ENCODE results near the gene COPZ1. TPM values are rescaled to one million over a fixed set of nuclear protein-coding genes. Genes with fewer than 3 reads are reported as not detected.

Gene COPZ1
- total RNA-seq, 3 donors from 2014 or later (not counting 1 experiment from before 2014, with no cell fraction given): 66.3 to 83.6 (median 79.7) TPM

DNA sequence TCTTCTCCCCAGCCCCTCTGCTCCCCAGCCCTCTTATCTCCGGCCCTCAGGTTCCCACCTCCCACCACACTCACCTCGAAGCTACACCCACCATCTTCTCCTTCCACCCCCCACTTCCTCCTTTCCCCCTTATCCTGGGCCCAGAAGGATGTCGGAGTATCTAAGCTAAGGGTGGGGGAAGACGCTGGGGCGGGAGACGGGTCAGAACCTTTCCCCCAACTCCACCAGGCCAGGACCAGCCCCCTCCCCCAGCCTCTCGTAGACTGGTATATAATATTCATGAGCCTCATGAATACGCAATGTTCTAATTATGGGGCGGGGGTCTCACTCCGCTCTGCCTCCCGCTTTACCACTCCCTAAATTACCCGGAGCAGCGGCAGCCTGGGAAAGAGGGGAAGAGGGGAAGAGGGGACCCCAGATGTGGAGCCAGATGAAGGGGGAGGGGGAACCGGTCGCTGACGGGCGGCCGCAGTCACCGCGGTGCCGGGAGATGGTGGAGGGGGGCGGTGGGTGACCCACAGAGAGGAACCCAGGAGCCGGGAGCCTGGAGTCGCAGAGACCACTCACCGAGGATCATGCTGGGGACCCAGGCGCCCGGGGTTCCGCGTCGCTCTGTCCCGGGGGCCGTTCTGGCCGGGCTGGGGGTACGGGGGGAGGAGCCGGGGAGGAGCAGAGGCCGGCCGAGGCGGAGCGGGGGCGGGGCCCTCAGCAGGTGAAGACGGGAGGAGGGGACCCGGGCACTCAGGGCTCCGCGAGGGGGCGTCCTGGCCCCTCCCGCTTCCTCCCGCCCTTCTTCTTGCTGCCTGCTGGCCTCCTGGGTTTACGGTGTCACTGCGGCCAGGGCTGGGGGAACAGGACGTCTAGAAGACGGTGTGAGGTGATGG is 66.0 kb downstream of the COPZ1 start:
- TF ChIP-seq, protein P1, sequence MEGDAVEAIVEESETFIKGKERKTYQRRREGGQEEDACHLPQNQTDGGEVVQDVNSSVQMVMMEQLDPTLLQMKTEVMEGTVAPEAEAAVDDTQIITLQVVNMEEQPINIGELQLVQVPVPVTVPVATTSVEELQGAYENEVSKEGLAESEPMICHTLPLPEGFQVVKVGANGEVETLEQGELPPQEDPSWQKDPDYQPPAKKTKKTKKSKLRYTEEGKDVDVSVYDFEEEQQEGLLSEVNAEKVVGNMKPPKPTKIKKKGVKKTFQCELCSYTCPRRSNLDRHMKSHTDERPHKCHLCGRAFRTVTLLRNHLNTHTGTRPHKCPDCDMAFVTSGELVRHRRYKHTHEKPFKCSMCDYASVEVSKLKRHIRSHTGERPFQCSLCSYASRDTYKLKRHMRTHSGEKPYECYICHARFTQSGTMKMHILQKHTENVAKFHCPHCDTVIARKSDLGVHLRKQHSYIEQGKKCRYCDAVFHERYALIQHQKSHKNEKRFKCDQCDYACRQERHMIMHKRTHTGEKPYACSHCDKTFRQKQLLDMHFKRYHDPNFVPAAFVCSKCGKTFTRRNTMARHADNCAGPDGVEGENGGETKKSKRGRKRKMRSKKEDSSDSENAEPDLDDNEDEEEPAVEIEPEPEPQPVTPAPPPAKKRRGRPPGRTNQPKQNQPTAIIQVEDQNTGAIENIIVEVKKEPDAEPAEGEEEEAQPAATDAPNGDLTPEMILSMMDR (IDR thresholded peaks at IDR 0.05): no peak
- Histone ChIP-seq H3K4me3 (ENCODE audit: low read length) (peak overlapping the region; percentile 30), H3K36me3 (ENCODE audit: control insufficient read depth, insufficient read depth, low read length) (peaks cover 21% of the 10 kb centered on the region), H3K4me1 (ENCODE audit: control insufficient read depth, insufficient read depth, low read length) (peaks cover 49% of the 10 kb centered on the region), H3K27me3 (ENCODE audit: control insufficient read depth, insufficient read depth, low read length) (no peaks in the 10 kb centered on the region), H3K9me3 (ENCODE audit: control insufficient read depth, insufficient read depth, low read length) (no peaks in the 10 kb centered on the region), H3K27ac (ENCODE audit: low read length) (no peak overlapping the region)
- Mint-ChIP-seq H3K27me3 (ENCODE audit: low read depth in 2 of 2) (no peaks in the 10 kb centered on the region), H3K36me3 (no peaks in the 10 kb centered on the region), H3K4me3 (peak overlapping the region; percentile 88), H3K27ac (peak overlapping the region in 1 of 2 donors; percentile 17), H3K9me3 (no peaks in the 10 kb centered on the region), H3K4me1 (peaks cover 22 to 41% of the 10 kb centered on the region in 2 donors)
- intact Hi-C loops (cut with micrococcal nuclease): no loop called here
- peak; percentile 58 to 86 for DNase-seq
- WGBS (ENCODE audit: insufficient coverage): under 1% methylated on average over 44 of the region's 51 CpGs
- ATAC-seq: peak; percentile 82 to 91 (median 85)

DNA sequence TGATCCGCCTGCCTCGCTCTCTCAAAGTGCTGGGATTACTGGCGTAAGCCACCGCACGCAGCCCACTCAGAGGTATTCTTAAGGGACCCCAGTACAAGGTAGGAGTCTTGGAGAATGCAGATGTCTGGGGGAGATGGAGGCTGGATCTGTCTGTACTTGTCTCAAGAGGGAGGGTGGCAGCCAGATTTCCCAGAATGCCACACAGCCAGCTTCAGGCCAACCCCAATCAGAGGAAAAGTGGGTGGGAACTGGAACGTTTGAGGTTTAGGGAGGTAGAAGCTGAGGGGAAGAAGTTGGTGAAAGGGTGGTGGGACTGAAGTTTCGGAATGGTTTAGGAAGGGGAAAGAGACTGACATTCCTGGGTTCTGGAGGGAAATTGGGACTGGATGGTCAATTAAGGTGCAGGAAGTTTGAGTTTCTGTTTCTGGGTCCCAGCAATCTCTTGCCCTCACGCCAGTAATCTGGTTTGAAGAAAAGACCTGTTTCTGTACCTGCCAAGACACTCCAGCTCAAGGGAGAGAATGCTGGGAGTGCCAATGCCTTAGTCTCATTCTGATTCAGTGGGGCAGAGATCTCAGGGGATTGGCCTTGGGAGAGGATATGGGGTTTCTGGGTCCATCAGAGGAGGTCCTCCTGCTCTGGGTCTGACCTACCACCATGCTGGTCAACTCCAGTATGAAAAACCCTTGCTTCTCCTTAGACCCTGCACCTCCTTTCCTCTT is 67.7 kb downstream of the COPZ1 start:
- WGBS (ENCODE audit: insufficient coverage): 90% methylated on average over 8 of the region's 8 CpGs
- H3K4me3 Mint-ChIP-seq: peak overlapping the region; percentile 88

DNA sequence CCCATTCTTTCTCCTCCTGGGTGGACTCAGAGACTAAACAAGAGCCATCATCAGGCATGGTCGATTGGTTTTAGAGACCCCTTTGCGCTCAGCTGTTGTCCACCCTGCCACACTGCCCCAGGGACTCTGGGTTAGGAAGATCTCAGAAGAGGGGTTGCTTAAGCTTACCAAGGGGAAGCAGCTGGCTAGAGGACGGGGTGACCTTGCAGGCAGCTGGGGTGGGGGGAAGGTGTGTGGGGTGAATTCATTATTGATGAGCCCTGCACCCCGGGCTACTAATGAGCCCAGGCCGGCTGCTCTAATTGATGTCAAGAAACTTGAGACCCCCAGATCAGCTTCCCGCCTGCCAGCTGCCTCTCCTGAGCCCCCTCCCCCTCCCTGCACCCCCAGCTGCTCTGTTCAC is 68.3 kb downstream of the COPZ1 start:
- H3K27ac Mint-ChIP-seq: no peak overlapping the region
- Histone ChIP-seq H3K4me3 (ENCODE audit: low read length) (no peak overlapping the region), H3K36me3 (ENCODE audit: control insufficient read depth, insufficient read depth, low read length) (peaks cover 42% of the 10 kb centered on the region), H3K9me3 (ENCODE audit: control insufficient read depth, insufficient read depth, low read length) (no peaks in the 10 kb centered on the region), H3K4me1 (ENCODE audit: control insufficient read depth, insufficient read depth, low read length) (peaks cover 50% of the 10 kb centered on the region), H3K27me3 (ENCODE audit: control insufficient read depth, insufficient read depth, low read length) (no peaks in the 10 kb centered on the region), H3K27ac (ENCODE audit: low read length) (peak overlapping the region; percentile 31)
- H3K36me3 Mint-ChIP-seq: no peaks in the 10 kb centered on the region
- intact Hi-C loops (cut with micrococcal nuclease): no loop called here
- ATAC-seq (no peak), DNase-seq (no peak)
- H3K4me3 Mint-ChIP-seq: no peak overlapping the region
- no peaks in the 10 kb centered on the region for H3K27me3 Mint-ChIP-seq (ENCODE audit: low read depth in 2 of 2)
- peaks cover 22 to 50% of the 10 kb centered on the region in 2 donors for H3K4me1 Mint-ChIP-seq
- H3K9me3 Mint-ChIP-seq: no peaks in the 10 kb centered on the region
- TF ChIP-seq, protein P1 (IDR thresholded peaks at IDR 0.05): no peak
- WGBS (ENCODE audit: insufficient coverage): 76% methylated on average over 6 of the region's 6 CpGs

More for the DNA sequence above, 67.7 kb downstream of the COPZ1 start:
- DNase-seq: no peak
- Mint-ChIP-seq H3K27ac (no peak overlapping the region), H3K27me3 (ENCODE audit: low read depth in 2 of 2) (no peaks in the 10 kb centered on the region), H3K36me3 (no peaks in the 10 kb centered on the region), H3K9me3 (no peaks in the 10 kb centered on the region), H3K4me1 (peaks cover 22 to 50% of the 10 kb centered on the region in 2 donors)
- Histone ChIP-seq H3K36me3 (ENCODE audit: control insufficient read depth, insufficient read depth, low read length) (peaks cover 37% of the 10 kb centered on the region), H3K27me3 (ENCODE audit: control insufficient read depth, insufficient read depth, low read length) (no peaks in the 10 kb centered on the region), H3K4me1 (ENCODE audit: control insufficient read depth, insufficient read depth, low read length) (peaks cover 50% of the 10 kb centered on the region), H3K4me3 (ENCODE audit: low read length) (no peak overlapping the region), H3K27ac (ENCODE audit: low read length) (no peak overlapping the region), H3K9me3 (ENCODE audit: control insufficient read depth, insufficient read depth, low read length) (no peaks in the 10 kb centered on the region)
- intact Hi-C loops (cut with micrococcal nuclease): no loop called here
- TF ChIP-seq, protein P1 (IDR thresholded peaks at IDR 0.05): no peak
- ATAC-seq: no peak
